ENCODE results near the gene STOML1.

GRCh38 chr15:73948982-73949381 is 43.1 kb downstream of the STOML1 start:
- TF ChIP-seq CTCF (IDR thresholded peaks at IDR 0.05) (no peak), POLR2A (IDR thresholded peaks at IDR 0.05) (no peak)
